Panc1 (cell line): ENCODE measurements around the gene ASTN2. TPM values are rescaled to one million over a fixed set of nuclear protein-coding genes. Genes with fewer than 3 reads are reported as not detected.

Experiments
- ATAC-seq: fragments of 200-7000 bp; cut with Tn5 transposase; 2 replicates; pipeline ENCODE4 v1.9.1; 2020; ENCODE audit warnings: mild to moderate bottlenecking, moderate library complexity
- BruUV-seq: library from RNA; stranded (reverse); fragments of 400-500 nt; replicated peaks from 2 replicates; lab custom pipeline; 2021; lab: Mats Ljungman, UMichigan
- CTCF ChIA-PET: fragments of 300-600 bp; sonication (Branson Sonifier 250); formaldehyde crosslinking; loops from one replicate; lab custom pipeline; 2022; ENCODE audit warnings: antibody characterized with exemption; lab: Charles Lee
- POLR2A ChIA-PET: fragments of 300-600 bp; sonication (Branson Sonifier 250); formaldehyde crosslinking; loops from one replicate; lab custom pipeline; 2022; ENCODE audit warnings: antibody characterized with exemption; lab: Charles Lee
- DNase-seq: peaks from one replicate; pipeline ENCODE4 v3.0.0-alpha.2; 2010; ENCODE audit warnings: low read depth, low spot score
- H3K27ac ChIP-seq: 2 replicates; pipeline ENCODE4 v1.5.1; 2011; ENCODE audit warnings: mild to moderate bottlenecking, low read length, inconsistent platforms
- H3K27me3 ChIP-seq: fragments of 200-500 bp; sonication (Bioruptor generic); 2 replicates; pipeline ENCODE4 v1.6.0; 2014; ENCODE audit warnings: low read length, inconsistent platforms; ENCODE audit not compliant: control insufficient read depth, insufficient read depth
- H3K36me3 ChIP-seq: fragments of 200-500 bp; sonication (Bioruptor generic); 2 replicates; pipeline ENCODE4 v1.5.1; 2014; ENCODE audit warnings: inconsistent platforms, mild to moderate bottlenecking, low read length, moderate library complexity; ENCODE audit not compliant: control insufficient read depth, insufficient read depth
- H3K4me1 ChIP-seq: 2 replicates; pipeline ENCODE4 v1.5.1; 2011; ENCODE audit warnings: inconsistent platforms, mild to moderate bottlenecking, low read length, moderate library complexity; ENCODE audit not compliant: control insufficient read depth, insufficient read depth
- H3K4me3 ChIP-seq, 2 experiments: 2 replicates each; pipeline ENCODE4 v1.5.1; 2011 to 2012; ENCODE audit warnings: low read depth in 2 of 2, low read length in 2 of 2, mild to moderate bottlenecking in 2 of 2, inconsistent platforms in 1 of 2, moderate library complexity in 1 of 2
- H3K9me3 ChIP-seq: fragments of 200-500 bp; sonication (Bioruptor generic); 2 replicates; pipeline ENCODE4 v1.5.1; 2014; ENCODE audit warnings: low read depth, mild to moderate bottlenecking, inconsistent platforms, low read length, moderate library complexity; ENCODE audit not compliant: control insufficient read depth, insufficient read depth
- CTCF ChIP-seq: fragments of 450-650 bp; IDR thresholded peaks from 2 replicates; pipeline ENCODE4 v1.5.1; 2017; ENCODE audit warnings: mild to moderate bottlenecking
- POLR2AphosphoS5 ChIP-seq: IDR thresholded peaks from 2 replicates; pipeline ENCODE4 v1.6.1; 2012; ENCODE audit warnings: mild to moderate bottlenecking, low read depth, low read length, moderate library complexity
- REST ChIP-seq, 2 experiments: IDR thresholded peaks; 2 replicates each; pipeline ENCODE4 v1.6.1; 2011 to 2012; ENCODE audit warnings: low read depth in 2 of 2, control low read depth in 1 of 2, low read length in 1 of 2, mild to moderate bottlenecking in 1 of 2, moderate library complexity in 1 of 2; ENCODE audit not compliant: insufficient read depth in 1 of 2
- SIN3A ChIP-seq: IDR thresholded peaks from 2 replicates; pipeline ENCODE4 v1.6.1; 2012; ENCODE audit warnings: low read depth, mild to moderate bottlenecking, low read length, moderate library complexity, borderline replicate concordance; ENCODE audit not compliant: insufficient read depth
- TCF7L2 ChIP-seq: IDR thresholded peaks from 2 replicates; pipeline ENCODE4 v1.6.1; 2011; ENCODE audit warnings: mild to moderate bottlenecking, low read depth, low read length, inconsistent platforms
- in situ Hi-C: cut with HindIII; loops from 2 replicates; pipeline ENCODE4 v1.10.0; 2016; ENCODE audit warnings: low sequenced_read_pairs, low pct_unique_long_range_greater_than_20kb
- intact Hi-C: fragments of 100-400 bp; cut with micrococcal nuclease; formaldehyde crosslinking; loops from one replicate; pipeline ENCODE4 v1.10.0; 2022; ENCODE audit not compliant: unreplicated experiment
- total RNA-seq: library from RNA; stranded (reverse); gene quantifications from one replicate; pipeline ENCODE4 v1.2.1, GENCODE V29; 2021; ENCODE audit not compliant: unreplicated experiment

Gene ASTN2
- total RNA-seq, 1 experiment from 2014 or later: 3.9 TPM

- ATAC-seq (no peak), DNase-seq (no peak)
- in situ Hi-C loops: no loop called here
- POLR2A ChIA-PET: no interaction called here
- no peak overlapping the region for H3K4me3 ChIP-seq
- no peaks in the 10 kb centered on the region for H3K36me3 ChIP-seq
- no peaks in the 10 kb centered on the region for H3K9me3 ChIP-seq
- BruUV-seq: no TSS peak
- no peaks in the 10 kb centered on the region for H3K4me1 ChIP-seq
- H3K27ac ChIP-seq: no peak overlapping the region
- CTCF ChIA-PET: no interaction called here
- no peaks in the 10 kb centered on the region for H3K27me3 ChIP-seq
- TF ChIP-seq POLR2AphosphoS5 (no peak), CTCF (no peak), SIN3A (no peak)
- intact Hi-C loops: no loop called here
Observed at GRCh38 chr9:117088140-117088539, 326.7 kb downstream of the ASTN2 start.

- ATAC-seq: no peak
- no peak for DNase-seq
- no peak overlapping the region for H3K4me3 ChIP-seq
- H3K36me3 ChIP-seq: no peaks in the 10 kb centered on the region
- no peak overlapping the region for H3K27ac ChIP-seq
- H3K4me1 ChIP-seq: no peaks in the 10 kb centered on the region
- H3K9me3 ChIP-seq: no peaks in the 10 kb centered on the region
- in situ Hi-C loops: no loop called here
- CTCF ChIA-PET: no interaction called here
- no TSS peak for BruUV-seq
- POLR2A ChIA-PET: no interaction called here
- no peaks in the 10 kb centered on the region for H3K27me3 ChIP-seq
- intact Hi-C loops: no loop called here
- TF ChIP-seq POLR2AphosphoS5: no peak
- no peak for TF ChIP-seq SIN3A
- TF ChIP-seq TCF7L2: no peak
- no peak for TF ChIP-seq CTCF
- TF ChIP-seq REST (IDR thresholded peaks at IDR 0.05; ENCODE audit: insufficient read depth in 1 of 2, low read depth in 2 of 2, low read length in 1 of 2): no peak
Observed at GRCh38 chr9:117084221-117084620, 330.6 kb downstream of the ASTN2 start.
